IPS DF 6.9 (cell line): ENCODE data around the gene SNPH.
"Not testable (repeated sequence)": the region's sequence is repeated elsewhere in the genome, so short reads cannot be mapped to it uniquely, and the experiment has no call there.

Experiments
- DNase-seq: peaks from one replicate; pipeline ENCODE4 v3.0.0-alpha.2; 2013; ENCODE audit warnings: low read depth, low spot score
- H3K27ac ChIP-seq: one replicate; pipeline ENCODE4 v1.5.1; 2013; ENCODE audit warnings: low read length, control low read depth
- H3K27me3 ChIP-seq: 2 replicates; pipeline ENCODE4 v1.6.1; 2013; ENCODE audit warnings: mild to moderate bottlenecking, low read length; ENCODE audit not compliant: control insufficient read depth, insufficient read depth
- H3K36me3 ChIP-seq: 2 replicates; pipeline ENCODE4 v1.6.1; 2013; ENCODE audit warnings: low read length; ENCODE audit not compliant: control insufficient read depth, insufficient read depth
- H3K4me1 ChIP-seq: 2 replicates; pipeline ENCODE4 v1.6.1; 2013; ENCODE audit warnings: low read length; ENCODE audit not compliant: control insufficient read depth, insufficient read depth
- H3K4me3 ChIP-seq: 2 replicates; pipeline ENCODE4 v1.5.1; 2013; ENCODE audit warnings: mild to moderate bottlenecking, low read length
- H3K9me3 ChIP-seq: 2 replicates; pipeline ENCODE4 v1.6.1; 2013; ENCODE audit warnings: low read length, inconsistent platforms; ENCODE audit not compliant: control insufficient read depth, insufficient read depth
- WGBS: extraction: QIAGEN DNeasy Blood & Tissue Kit; methylation state at CpG from one replicate; pipeline ENCODE4 v1.1.7; 2013; ENCODE audit warnings: mixed read lengths, missing lambda C conversion rate; ENCODE audit not compliant: insufficient read length, insufficient coverage; 5-methylcytosine and 5-hydroxymethylcytosine counted together

SNPH gene

DNA sequence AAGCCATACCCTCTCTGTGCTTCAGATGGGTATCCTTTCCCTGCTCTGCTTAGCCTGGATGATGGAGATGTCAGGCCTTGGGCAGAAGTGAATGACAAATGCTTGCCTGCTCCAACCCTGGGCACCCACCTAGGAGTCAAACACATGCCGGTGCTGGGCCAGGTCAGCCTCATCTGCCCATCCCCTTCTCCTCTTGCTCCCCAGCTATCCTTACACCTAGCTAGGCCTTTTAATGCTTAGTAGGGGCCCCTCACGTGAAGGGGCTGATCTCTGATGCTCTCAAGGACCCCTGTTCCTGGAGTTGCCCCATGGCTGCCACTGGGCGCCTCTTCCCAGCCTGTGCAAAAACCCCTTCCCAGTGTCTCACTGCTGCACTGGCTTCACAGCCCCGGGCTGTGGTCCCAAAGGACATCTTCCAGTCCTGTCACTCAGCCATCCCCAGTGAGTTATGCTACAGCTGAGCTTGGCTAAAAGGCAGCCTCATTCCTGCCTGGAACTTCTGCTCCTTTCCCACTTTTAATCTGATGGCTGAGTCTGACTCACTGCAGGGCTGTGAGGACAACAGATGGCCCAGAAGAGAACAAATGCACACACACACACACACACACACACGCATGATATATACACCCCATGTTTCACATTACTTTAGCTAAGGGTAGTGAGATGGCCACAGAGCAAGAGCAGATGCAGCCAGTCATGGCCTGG, 75.6 kb downstream of the SNPH start:
- no peak overlapping the region for H3K27ac ChIP-seq
- DNase-seq = no peak
- H3K36me3 ChIP-seq = no peaks in the 10 kb centered on the region

DNA sequence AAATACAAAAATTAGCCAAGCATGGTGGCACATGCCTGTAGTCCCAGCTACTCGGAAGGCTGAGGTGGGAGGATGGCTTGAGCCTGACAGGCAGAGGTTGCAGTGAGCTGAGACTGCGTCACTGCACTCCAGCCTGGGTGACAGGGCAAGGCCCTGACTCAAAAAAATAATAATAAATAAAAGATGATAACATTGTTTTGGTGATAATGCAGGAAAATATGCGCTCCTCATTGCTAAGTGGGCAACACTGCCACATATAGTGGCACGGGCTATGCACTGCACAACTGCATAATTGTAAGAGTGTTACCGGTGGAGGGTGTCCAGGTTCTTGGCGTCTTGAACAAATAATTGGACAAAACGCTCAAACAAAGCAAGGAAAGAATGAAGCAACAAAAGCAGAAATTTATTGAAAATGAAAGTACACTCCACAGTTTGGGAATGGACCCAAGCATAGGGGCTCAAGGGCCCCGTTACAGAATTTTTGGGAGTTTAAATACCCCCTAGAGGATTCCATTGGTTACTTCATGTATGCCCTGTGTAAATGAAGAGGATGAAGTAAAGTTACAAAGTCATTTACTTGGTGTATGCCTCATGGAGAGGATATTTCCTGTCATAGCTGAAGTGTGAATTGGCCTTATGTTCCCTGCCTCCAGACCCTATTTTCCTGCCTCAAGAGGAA, 77.5 kb downstream of the SNPH start:
- not testable (repeated sequence) for DNase-seq, H3K27me3 ChIP-seq, H3K36me3 ChIP-seq, H3K4me1 ChIP-seq, H3K4me3 ChIP-seq, H3K27ac ChIP-seq, H3K9me3 ChIP-seq
- WGBS = no CpG with 5 or more reads among the region's 8 CpGs

More for the DNA sequence above, 75.6 kb downstream of the SNPH start:
- no CpG with 5 or more reads among the region's 5 CpGs for WGBS
- Histone ChIP-seq H3K27me3 (no peaks in the 10 kb centered on the region), H3K4me1 (no peaks in the 10 kb centered on the region), H3K9me3 (no peaks in the 10 kb centered on the region), H3K4me3 (no peak overlapping the region)

DNA sequence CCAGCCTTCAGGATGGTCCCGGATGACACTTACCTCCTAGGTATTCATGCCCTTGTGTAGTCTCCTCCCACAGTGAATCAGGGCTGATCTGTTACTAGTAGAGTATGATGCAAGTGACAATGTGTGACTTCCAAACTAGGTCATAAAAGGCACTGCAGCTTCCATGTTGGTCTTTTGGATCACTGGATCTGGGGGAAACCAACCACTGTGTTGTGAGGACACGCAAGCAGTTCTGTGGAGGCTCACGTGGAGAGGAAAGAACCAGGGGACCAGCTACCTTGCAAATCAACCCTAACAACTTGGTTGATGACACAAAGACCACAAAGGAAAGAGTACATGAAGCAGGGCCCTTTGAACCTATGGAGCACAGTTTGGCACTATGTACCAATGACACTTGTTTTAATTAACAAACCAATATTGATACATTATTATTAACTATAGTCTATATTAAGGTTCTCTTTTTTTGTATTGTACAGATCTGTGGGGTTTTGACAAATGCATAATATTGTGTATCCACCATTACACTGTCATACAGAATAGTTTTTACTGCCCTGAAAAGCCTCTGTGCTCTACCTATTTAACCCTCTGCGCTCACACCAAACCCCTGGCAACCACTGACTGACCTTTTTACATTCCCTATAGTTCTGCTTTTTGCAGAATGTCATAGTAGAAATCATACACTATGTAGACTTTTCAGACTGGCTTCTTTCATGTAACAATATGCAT, 79.1 kb downstream of the SNPH start:
- no CpG with 5 or more reads among the region's 4 CpGs for WGBS
- DNase-seq = no peak
- H3K9me3 ChIP-seq = no peaks in the 10 kb centered on the region
- no peaks in the 10 kb centered on the region for H3K27me3 ChIP-seq
- no peak overlapping the region for H3K4me3 ChIP-seq
- H3K4me1 ChIP-seq = no peaks in the 10 kb centered on the region
- H3K27ac ChIP-seq = no peak overlapping the region
- no peaks in the 10 kb centered on the region for H3K36me3 ChIP-seq

DNA sequence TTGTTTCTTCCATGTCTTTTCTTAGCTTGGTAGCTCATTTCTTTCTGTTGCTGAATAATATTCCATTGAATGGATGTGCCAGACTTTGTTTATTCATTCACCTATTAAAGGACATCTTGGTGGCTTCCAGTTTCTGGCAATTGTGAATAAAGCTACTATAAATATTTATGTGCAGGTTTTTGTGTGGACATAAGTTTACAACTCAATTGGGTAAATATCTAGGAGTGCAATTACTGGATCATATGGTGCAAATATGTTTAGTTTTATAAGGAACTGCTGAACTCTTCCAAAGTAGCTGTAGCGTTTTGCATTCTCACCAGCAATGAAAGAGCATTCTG, 79.6 kb downstream of the SNPH start:
- H3K27me3 ChIP-seq = no peaks in the 10 kb centered on the region
- H3K4me1 ChIP-seq = no peaks in the 10 kb centered on the region
- H3K36me3 ChIP-seq = no peaks in the 10 kb centered on the region
- no peak overlapping the region for H3K27ac ChIP-seq
- no peak for DNase-seq
- H3K4me3 ChIP-seq = no peak overlapping the region
- H3K9me3 ChIP-seq = no peaks in the 10 kb centered on the region
- no CpG with 5 or more reads among the region's 1 CpG for WGBS

DNA sequence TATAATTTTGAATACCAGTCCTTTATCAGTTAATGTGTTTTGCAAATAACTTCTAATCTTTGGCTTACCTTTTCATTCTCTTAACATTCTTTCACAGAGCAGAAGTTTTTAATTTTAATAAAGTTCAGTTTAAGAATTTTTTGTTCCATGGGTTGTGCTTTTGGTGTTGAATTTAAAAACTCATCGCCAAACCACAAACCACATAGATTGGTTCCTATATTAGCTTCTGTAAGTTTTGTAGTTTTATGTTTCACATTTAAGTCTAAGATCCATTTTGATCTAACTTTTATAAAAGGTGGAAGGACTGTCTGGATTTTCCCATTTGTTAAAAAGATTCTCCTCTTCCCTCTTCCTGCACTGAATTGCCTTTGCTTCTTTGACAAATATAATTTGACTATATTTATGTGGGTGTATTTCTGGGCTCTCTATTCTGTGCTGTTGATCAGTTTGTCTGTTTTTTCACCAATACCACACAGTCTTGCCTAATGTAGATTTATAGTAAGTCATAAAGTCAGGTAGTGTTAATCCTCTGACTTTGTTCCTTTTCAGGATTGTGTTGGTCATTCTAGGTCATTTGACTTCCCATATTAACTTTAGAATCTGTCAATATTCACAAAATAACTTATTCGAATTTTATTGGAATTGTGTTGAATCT, 80.3 kb downstream of the SNPH start:
- Histone ChIP-seq H3K4me3 (no peak overlapping the region), H3K4me1 (no peaks in the 10 kb centered on the region), H3K36me3 (no peaks in the 10 kb centered on the region), H3K9me3 (no peaks in the 10 kb centered on the region), H3K27ac (no peak overlapping the region), H3K27me3 (no peaks in the 10 kb centered on the region)
- no peak for DNase-seq
- no CpG with 5 or more reads among the region's 2 CpGs for WGBS

DNA sequence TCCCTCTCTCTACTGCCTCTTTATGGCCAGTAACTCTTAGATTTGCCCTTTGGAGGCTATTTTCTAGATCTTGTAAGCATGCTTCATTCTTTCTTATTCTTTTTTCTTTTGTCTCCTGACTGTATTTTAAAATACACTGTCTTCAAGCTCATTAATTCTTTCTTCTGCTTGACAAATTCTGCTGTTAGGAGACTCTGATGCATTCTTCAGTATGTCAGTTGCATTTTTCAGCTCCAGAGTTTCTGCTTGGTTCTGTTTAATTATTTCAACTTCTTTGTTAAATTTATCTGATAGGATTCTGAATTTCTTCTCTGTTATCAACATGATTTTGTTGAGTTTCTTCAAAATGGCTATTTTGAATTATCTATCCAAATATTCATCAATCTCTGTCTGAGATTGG, 87.9 kb downstream of the SNPH start:
- Histone ChIP-seq H3K9me3 (no peaks in the 10 kb centered on the region), H3K27ac (no peak overlapping the region), H3K36me3 (0 out of 2 replicates have a peak, but pooled peaks cover 2% of the 10 kb centered on the region), H3K4me1 (no peaks in the 10 kb centered on the region), H3K27me3 (no peaks in the 10 kb centered on the region), H3K4me3 (no peak overlapping the region)
- DNase-seq = no peak

DNA sequence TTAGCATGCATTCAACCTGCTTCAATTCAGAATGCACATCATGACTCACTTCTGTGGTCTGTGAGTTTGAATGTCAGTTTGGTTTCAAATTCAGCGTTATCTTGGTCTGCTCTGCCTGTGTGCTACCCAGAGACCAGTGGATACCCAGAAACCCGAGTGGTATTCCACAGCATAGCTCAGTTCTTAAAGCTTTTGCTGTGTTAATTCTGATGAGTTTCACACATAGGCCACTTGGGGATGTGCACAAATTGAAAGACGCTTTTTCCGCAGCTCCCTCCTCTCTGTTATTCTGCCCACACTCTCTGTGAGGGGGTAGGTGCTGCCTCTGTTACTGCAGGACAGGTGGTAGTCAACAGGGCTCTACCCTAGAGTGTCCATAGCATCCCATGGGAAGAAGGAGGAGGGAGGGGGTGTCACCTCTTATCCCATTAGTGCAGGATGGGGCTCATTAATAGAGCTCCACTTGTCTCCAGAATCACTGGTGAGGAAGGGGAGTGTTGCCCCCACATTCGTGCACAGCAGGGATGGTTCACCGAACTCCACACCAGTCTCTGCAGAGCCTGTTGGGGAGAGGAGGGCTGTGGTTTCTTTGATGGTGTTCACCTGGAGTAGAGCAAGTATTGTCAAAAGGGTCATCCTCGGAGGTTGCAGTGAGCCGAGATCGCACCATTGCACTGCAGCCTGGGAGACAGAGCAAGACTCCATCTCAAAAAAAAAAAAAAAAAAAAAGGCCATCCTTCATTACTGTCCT, 92.0 kb downstream of the SNPH start:
- Histone ChIP-seq H3K27me3 (no peaks in the 10 kb centered on the region), H3K9me3 (no peaks in the 10 kb centered on the region), H3K4me3 (no peak overlapping the region), H3K4me1 (no peaks in the 10 kb centered on the region), H3K27ac (no peak overlapping the region), H3K36me3 (0 out of 2 replicates have a peak, but pooled peaks cover 2% of the 10 kb centered on the region)
- no CpG with 5 or more reads among the region's 9 CpGs for WGBS
- DNase-seq = no peak
